ENCODE results near the gene GPN3.

DNA sequence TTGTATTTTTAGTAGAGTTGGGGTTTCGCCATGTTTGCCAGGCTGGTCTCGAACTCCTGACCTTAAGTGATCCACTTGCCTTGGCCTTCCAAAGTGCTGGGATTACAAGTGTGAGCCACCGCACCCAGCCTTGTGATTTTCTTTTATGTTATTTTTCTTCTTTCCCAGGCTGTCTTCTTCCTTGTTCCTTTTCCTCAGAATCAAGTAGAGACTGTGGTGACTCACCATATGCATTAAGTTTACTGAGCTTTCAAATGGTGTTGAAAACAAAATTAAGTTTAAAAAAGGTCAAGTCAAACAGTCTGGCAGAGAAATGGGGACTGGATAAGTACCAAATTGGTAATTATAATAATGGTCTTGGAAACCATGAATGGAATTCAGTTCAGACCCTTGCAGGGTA is 23.6 kb downstream of the GPN3 start:
- TF ChIP-seq, protein P1, sequence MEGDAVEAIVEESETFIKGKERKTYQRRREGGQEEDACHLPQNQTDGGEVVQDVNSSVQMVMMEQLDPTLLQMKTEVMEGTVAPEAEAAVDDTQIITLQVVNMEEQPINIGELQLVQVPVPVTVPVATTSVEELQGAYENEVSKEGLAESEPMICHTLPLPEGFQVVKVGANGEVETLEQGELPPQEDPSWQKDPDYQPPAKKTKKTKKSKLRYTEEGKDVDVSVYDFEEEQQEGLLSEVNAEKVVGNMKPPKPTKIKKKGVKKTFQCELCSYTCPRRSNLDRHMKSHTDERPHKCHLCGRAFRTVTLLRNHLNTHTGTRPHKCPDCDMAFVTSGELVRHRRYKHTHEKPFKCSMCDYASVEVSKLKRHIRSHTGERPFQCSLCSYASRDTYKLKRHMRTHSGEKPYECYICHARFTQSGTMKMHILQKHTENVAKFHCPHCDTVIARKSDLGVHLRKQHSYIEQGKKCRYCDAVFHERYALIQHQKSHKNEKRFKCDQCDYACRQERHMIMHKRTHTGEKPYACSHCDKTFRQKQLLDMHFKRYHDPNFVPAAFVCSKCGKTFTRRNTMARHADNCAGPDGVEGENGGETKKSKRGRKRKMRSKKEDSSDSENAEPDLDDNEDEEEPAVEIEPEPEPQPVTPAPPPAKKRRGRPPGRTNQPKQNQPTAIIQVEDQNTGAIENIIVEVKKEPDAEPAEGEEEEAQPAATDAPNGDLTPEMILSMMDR (conservative IDR thresholded peaks at IDR 0.05 in 1 of 2, IDR thresholded peaks at IDR 0.05 in 1 of 2; ENCODE audit: extremely low read depth in 1 of 2, insufficient read depth in 1 of 2, low read depth in 1 of 2, low read length in 2 of 2) = no peak
- TF ChIP-seq EZH2 (IDR thresholded peaks at IDR 0.05; ENCODE audit: borderline replicate concordance, low read length) = no peak

Measured in mammary epithelial cell (primary cell).